GM23248 (cell line): ENCODE results near the gene DENND1A. TPM values are rescaled to one million over a fixed set of nuclear protein-coding genes. Genes with fewer than 3 reads are reported as not detected.
"Not testable (repeated sequence)": the region's sequence is repeated elsewhere in the genome, so short reads cannot be mapped to it uniquely, and the experiment has no call there.

Experiments
- DNase-seq: peaks from one replicate; pipeline ENCODE4 v3.0.0-alpha.2; 2015
- H2AFZ ChIP-seq: fragments of 200-600 bp; sonication (generic); 2 replicates; pipeline ENCODE4 v1.6.1; 2016; ENCODE audit warnings: antibody characterized with exemption
- H3F3A ChIP-seq: fragments of 200-600 bp; sonication (generic); 2 replicates; pipeline ENCODE4 v1.6.1; 2016; ENCODE audit warnings: mild to moderate bottlenecking, antibody characterized with exemption, mixed run types; ENCODE audit not compliant: insufficient read depth
- H3K27ac ChIP-seq: fragments of 200-600 bp; sonication (generic); 2 replicates; pipeline ENCODE4 v1.5.1; 2016; ENCODE audit warnings: mild to moderate bottlenecking
- H3K27me3 ChIP-seq: fragments of 200-600 bp; sonication (generic); replicated peaks from 2 replicates; pipeline ENCODE4 v1.6.1; 2016; ENCODE audit warnings: mild to moderate bottlenecking; ENCODE audit not compliant: insufficient read depth
- H3K36me3 ChIP-seq: fragments of 200-600 bp; sonication (generic); 2 replicates; pipeline ENCODE4 v1.6.1; 2016; ENCODE audit warnings: low read depth, mild to moderate bottlenecking
- H3K4me1 ChIP-seq: fragments of 200-600 bp; sonication (generic); 2 replicates; pipeline ENCODE4 v1.6.1; 2016; ENCODE audit warnings: mild to moderate bottlenecking; ENCODE audit not compliant: insufficient read depth
- H3K4me2 ChIP-seq: fragments of 200-600 bp; sonication (generic); one replicate; pipeline ENCODE4 v1.6.1; 2016; ENCODE audit warnings: mild to moderate bottlenecking; ENCODE audit not compliant: unreplicated experiment
- H3K4me3 ChIP-seq: fragments of 200-600 bp; sonication (generic); 2 replicates; pipeline ENCODE4 v1.5.1; 2016; ENCODE audit warnings: mild to moderate bottlenecking
- H3K79me2 ChIP-seq: fragments of 200-600 bp; sonication (generic); 2 replicates; pipeline ENCODE4 v1.6.1; 2016; ENCODE audit warnings: mild to moderate bottlenecking; ENCODE audit not compliant: insufficient read depth
- H3K9ac ChIP-seq: fragments of 200-600 bp; sonication (generic); 2 replicates; pipeline ENCODE4 v1.6.1; 2016; ENCODE audit warnings: mild to moderate bottlenecking
- H3K9me2 ChIP-seq: fragments of 200-600 bp; sonication (generic); 2 replicates; pipeline ENCODE4 v1.6.1; 2016; ENCODE audit warnings: mixed run types, mild to moderate bottlenecking, moderate library complexity; ENCODE audit not compliant: insufficient read depth
- H3K9me3 ChIP-seq: fragments of 200-600 bp; sonication (generic); one replicate; pipeline ENCODE4 v1.6.1; 2017; ENCODE audit warnings: low read depth
- H4K20me1 ChIP-seq: fragments of 200-600 bp; sonication (generic); 2 replicates; pipeline ENCODE4 v1.6.0; 2016; ENCODE audit not compliant: insufficient read depth
- EZH2 ChIP-seq: fragments of 200-600 bp; sonication (generic); IDR thresholded peaks from 2 replicates; pipeline ENCODE4 v1.6.1; 2018; ENCODE audit warnings: antibody characterized with exemption, mild to moderate bottlenecking; ENCODE audit not compliant: insufficient read depth, poor library complexity, severe bottlenecking
- EZH2phosphoT487 ChIP-seq: fragments of 200-600 bp; sonication (generic); IDR thresholded peaks from 2 replicates; pipeline ENCODE4 v1.6.1; 2018; ENCODE audit warnings: antibody characterized with exemption, moderate library complexity, mild to moderate bottlenecking, low read depth; ENCODE audit not compliant: insufficient read depth
- WGBS, 2 experiments: methylation state at CpG; one replicate each; pipeline ENCODE4 v1.1.6; 2015 to 2017; ENCODE audit warnings: low lambda C conversion rate in 2 of 2, low coverage in 1 of 2; ENCODE audit errors: missing lambda C conversion rate in 2 of 2; 5-methylcytosine and 5-hydroxymethylcytosine counted together
- in situ Hi-C: fragments of 300-500 bp; cut with MboI; formaldehyde crosslinking; loops from 2 replicates; pipeline ENCODE4 v1.15.0; 2020
- polyA plus RNA-seq: library from polyadenylated mRNA; unstranded; fragments of >200 nt; fragmentation: Nextera tagmentation; extraction: Ambion mirVana; gene quantifications from 2 replicates; pipeline ENCODE4 v1.2.1, GENCODE V29; 2016
- total RNA-seq: library from RNA; depleted of rRNA; stranded (reverse); fragments of >200 nt; shearing (Covaris generic); gene quantifications from 2 replicates; pipeline ENCODE4 v1.2.3, GENCODE V29; 2014

DENND1A gene
- total and polyA plus RNA-seq, 2 experiments from 2014 or later = 13.2 to 16.4 TPM

DNA sequence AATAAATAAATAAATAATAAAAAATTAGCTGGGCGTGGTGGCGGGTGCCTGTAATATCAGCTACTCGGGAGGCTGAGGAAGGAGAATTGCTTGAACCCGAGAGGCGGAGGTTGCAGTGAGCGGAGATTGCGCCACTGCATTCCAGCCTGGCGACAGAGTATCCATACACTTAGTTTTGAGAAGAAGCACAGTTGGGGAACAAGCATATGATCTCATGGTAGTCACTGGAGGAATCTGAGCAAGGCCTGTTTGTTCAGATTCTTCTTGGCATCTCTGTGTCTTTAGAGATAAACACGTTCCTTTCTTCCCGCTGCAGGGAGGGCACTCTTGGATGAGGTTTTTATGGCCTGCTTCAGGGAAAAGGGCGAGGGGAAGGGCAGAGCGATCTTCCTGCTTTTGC is 15.6 kb upstream of the DENND1A start:
- peak; percentile 27 for DNase-seq

DNA sequence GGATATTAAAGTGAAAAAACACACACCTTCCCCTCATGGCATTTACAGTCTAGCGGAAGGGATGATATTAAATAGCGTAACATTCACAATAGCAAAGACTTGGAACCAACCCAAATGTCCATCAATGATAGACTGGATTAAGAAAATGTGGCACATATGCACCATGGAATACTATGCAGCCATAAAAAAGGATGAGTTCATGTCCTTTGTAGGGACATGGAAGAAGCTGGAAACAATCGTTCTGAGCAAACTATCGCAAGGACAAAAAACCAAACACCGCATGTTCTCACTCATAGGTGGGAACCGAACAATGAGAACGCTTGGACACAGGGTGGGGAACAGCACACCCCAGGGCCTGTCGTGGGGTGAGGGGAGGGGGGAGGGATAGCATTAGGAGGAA is 14.5 kb upstream of the DENND1A start:
- not testable (repeated sequence) for H3K36me3 ChIP-seq, H3F3A ChIP-seq
- WGBS, 2 experiments = 82 to 95% methylated on average over 7 to 8 of the region's 8 CpGs

More for the DNA sequence above, 15.6 kb upstream of the DENND1A start:
- WGBS, 2 experiments = 57 to 59% methylated on average over 12 of the region's 12 CpGs
- no peaks in the 10 kb centered on the region for H3K36me3 ChIP-seq
- H3K79me2 ChIP-seq = no peaks in the 10 kb centered on the region
- H3K9me2 ChIP-seq = no peaks in the 10 kb centered on the region
- no peak overlapping the region for H3K4me3 ChIP-seq
- TF ChIP-seq EZH2phosphoT487 (no peak), EZH2 (no peak)
- H3K9me3 ChIP-seq = no peaks in the 10 kb centered on the region
- no peak overlapping the region for H3K9ac ChIP-seq
- no peaks in the 10 kb centered on the region for H4K20me1 ChIP-seq
- H3F3A ChIP-seq = no peaks in the 10 kb centered on the region
- H3K4me1 ChIP-seq = no peaks in the 10 kb centered on the region; the same call in 1 of the 2 replicates
- H3K27ac ChIP-seq = no peak overlapping the region
- H3K27me3 ChIP-seq = no peaks in the 10 kb centered on the region
- in situ Hi-C loops = no loop called here
- peak overlapping the region; percentile 47 for H2AFZ ChIP-seq
- no peak overlapping the region for H3K4me2 ChIP-seq

DNA sequence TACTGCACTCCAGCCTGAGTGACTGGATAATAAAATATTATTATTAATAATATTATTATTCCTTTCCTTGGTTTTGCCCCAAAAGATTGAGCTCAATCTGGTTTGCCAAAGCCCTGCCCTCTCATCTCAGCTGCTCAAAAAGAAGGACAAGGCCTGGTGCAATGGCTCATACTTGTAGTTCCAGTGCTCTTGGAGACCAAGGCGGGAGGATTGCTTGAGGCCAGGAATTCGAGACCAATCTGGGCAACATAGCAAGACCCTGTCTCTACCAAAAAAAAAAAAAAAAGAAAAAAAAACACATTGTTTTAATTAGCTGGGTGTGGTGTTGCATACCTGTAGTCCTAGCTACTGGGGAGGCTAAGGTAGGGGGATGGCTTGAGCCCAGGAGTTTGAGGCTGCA is 13.7 kb upstream of the DENND1A start:
- DNase-seq = no peak
- no peaks in the 10 kb centered on the region for H3K36me3 ChIP-seq
- no peak overlapping the region for H3K27ac ChIP-seq
- H3K4me2 ChIP-seq = no peak overlapping the region
- H3K79me2 ChIP-seq = no peaks in the 10 kb centered on the region
- H3K4me3 ChIP-seq = no peak overlapping the region
- H3K9me2 ChIP-seq = no peaks in the 10 kb centered on the region
- no peak for TF ChIP-seq EZH2phosphoT487
- TF ChIP-seq EZH2 = no peak
- no peaks in the 10 kb centered on the region for H3F3A ChIP-seq
- no peak overlapping the region for H2AFZ ChIP-seq
- no peak overlapping the region for H3K9ac ChIP-seq
- WGBS, 2 experiments = 78 to 93% methylated on average over 2 of the region's 2 CpGs
- no peaks in the 10 kb centered on the region for H3K9me3 ChIP-seq
- no peaks in the 10 kb centered on the region; the same call in 1 of the 2 replicates for H3K27me3 ChIP-seq
- no peaks in the 10 kb centered on the region for H4K20me1 ChIP-seq
- H3K4me1 ChIP-seq = no peaks in the 10 kb centered on the region; the same call in 1 of the 2 replicates
- in situ Hi-C loops = no loop called here

More for the DNA sequence above, 14.5 kb upstream of the DENND1A start:
- in situ Hi-C loops, DNase-seq, H3K79me2 ChIP-seq, H3K4me2 ChIP-seq, H3K9ac ChIP-seq, H3K27ac ChIP-seq, H3K9me3 ChIP-seq, H3K4me3 ChIP-seq, H3K4me1 ChIP-seq, H3K9me2 ChIP-seq, H4K20me1 ChIP-seq, H2AFZ ChIP-seq, H3K27me3 ChIP-seq: not testable (repeated sequence)

DNA sequence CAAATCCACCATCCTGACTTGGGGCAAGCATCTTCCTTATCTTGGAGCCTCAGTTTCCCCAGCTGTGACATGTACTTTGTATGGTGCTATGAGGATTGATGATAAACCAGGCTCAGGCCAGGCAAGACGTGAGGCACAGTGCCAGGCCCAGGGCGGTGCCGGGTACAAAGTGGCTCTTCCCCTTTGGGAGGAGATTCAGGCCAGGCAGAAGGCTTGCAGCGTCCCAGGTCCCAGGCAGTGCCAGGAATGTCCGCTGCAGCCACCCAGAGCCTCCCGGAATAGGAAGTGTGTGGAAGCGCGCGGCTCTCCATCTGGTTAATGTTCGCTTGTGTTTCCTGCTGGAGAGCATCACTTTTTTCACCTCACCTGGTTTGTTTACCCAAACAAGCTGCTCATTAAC is 12.6 kb upstream of the DENND1A start:
- Histone ChIP-seq H4K20me1 (no peaks in the 10 kb centered on the region), H3K9ac (no peak overlapping the region), H3F3A (no peaks in the 10 kb centered on the region), H3K4me2 (no peak overlapping the region), H3K79me2 (no peaks in the 10 kb centered on the region), H3K36me3 (no peaks in the 10 kb centered on the region), H3K9me2 (no peaks in the 10 kb centered on the region), H3K4me1 (no peaks in the 10 kb centered on the region; the same call in 1 of the 2 replicates), H3K9me3 (no peaks in the 10 kb centered on the region), H3K4me3 (no peak overlapping the region), H3K27ac (no peak overlapping the region), H2AFZ (no peak overlapping the region), H3K27me3 (no peaks in the 10 kb centered on the region; the same call in 1 of the 2 replicates)
- in situ Hi-C loops = no loop called here
- TF ChIP-seq EZH2 (no peak), EZH2phosphoT487 (no peak)
- no peak for DNase-seq
- 37 to 42% methylated on average over 10 of the region's 10 CpGs for WGBS, 2 experiments

DNA sequence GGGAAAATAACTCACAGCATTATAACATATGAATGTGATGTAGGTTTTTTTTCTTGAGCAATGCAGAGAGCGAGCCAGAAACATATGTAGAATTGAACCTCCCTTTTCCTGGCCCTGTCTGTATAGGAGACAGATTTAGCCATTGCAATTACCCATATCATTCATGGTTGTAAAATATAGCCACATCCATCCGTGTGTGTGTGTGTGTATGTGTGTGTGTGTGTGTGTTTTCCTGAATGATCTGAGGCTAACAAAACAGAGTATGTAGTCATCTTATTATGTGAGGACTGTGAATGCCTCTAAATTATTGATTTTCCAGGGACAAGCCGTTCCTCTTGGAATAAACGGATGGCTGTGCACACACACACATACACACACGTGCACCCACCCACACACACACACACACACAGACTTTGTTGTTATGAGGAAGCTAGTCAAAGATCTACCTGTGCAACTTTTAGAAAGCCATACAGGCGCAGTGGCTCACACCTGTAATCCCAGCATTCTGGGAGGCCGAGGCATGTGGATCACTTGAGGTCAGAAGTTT is 11.7 kb upstream of the DENND1A start:
- no peaks in the 10 kb centered on the region for H3K9me2 ChIP-seq
- no peaks in the 10 kb centered on the region for H4K20me1 ChIP-seq
- 71 to 73% methylated on average over 7 of the region's 7 CpGs for WGBS, 2 experiments
- no peak overlapping the region for H2AFZ ChIP-seq
- no peak for TF ChIP-seq EZH2
- no peak for TF ChIP-seq EZH2phosphoT487
- no peaks in the 10 kb centered on the region; the same call in 1 of the 2 replicates for H3K27me3 ChIP-seq
- H3K9me3 ChIP-seq = no peaks in the 10 kb centered on the region
- no peak overlapping the region for H3K27ac ChIP-seq
- no peak for DNase-seq
- no peaks in the 10 kb centered on the region for H3K79me2 ChIP-seq
- H3K36me3 ChIP-seq = no peaks in the 10 kb centered on the region
- no peaks in the 10 kb centered on the region for H3F3A ChIP-seq
- in situ Hi-C loops = no loop called here
- H3K9ac ChIP-seq = no peak overlapping the region
- H3K4me2 ChIP-seq = no peak overlapping the region
- no peak overlapping the region for H3K4me3 ChIP-seq
- H3K4me1 ChIP-seq = no peaks in the 10 kb centered on the region; the same call in 1 of the 2 replicates
